HepG2 (cell line): ENCODE measurements around the gene GPR37. TPM values are rescaled to one million over a fixed set of nuclear protein-coding genes. Genes with fewer than 3 reads are reported as not detected.

Experiments used
- ATF7 ChIP-seq, 2 experiments: fragments of 450-650 bp in 1 of 2; sonication (generic) in 1 of 2; formaldehyde crosslinking in 1 of 2; IDR thresholded peaks; 2 replicates each; pipeline versions ENCODE4 v1.4.0 to v1.6.1; 2016 to 2020; ENCODE audit warnings: antibody characterized with exemption in 1 of 2, mild to moderate bottlenecking in 1 of 2, missing genetic modification reagents in 1 of 2
- FLYWCH1 ChIP-seq: sonication (generic); formaldehyde crosslinking; IDR thresholded peaks from 2 replicates; pipeline ENCODE4 v1.8.1; 2023; ENCODE audit warnings: mild to moderate bottlenecking, missing genetic modification reagents
- HOXA9 ChIP-seq: sonication (generic); formaldehyde crosslinking; IDR thresholded peaks from 2 replicates; pipeline ENCODE4 v1.8.1; 2022; ENCODE audit warnings: missing genetic modification reagents, mild to moderate bottlenecking, moderate library complexity, borderline replicate concordance
- KDM2A ChIP-seq: sonication (generic); formaldehyde crosslinking; IDR thresholded peaks from 2 replicates; pipeline ENCODE4 v1.4.0; 2020; ENCODE audit warnings: low read depth, missing genetic modification reagents, borderline replicate concordance
- RFX5 ChIP-seq: IDR thresholded peaks from 2 replicates; pipeline ENCODE4 v1.6.1; 2011; ENCODE audit warnings: low read depth, low read length, improper control_type of control experiment
- ZNF138 ChIP-seq: sonication (generic); formaldehyde crosslinking; IDR thresholded peaks from 2 replicates; pipeline ENCODE4 v1.5.0; 2020; ENCODE audit warnings: mild to moderate bottlenecking, low read depth, missing genetic modification reagents
- ZNF230 ChIP-seq: sonication (generic); formaldehyde crosslinking; IDR thresholded peaks from 2 replicates; pipeline ENCODE4 v1.4.0; 2020; ENCODE audit warnings: mild to moderate bottlenecking, missing genetic modification reagents
- ZNF788 ChIP-seq: sonication (generic); formaldehyde crosslinking; IDR thresholded peaks from 2 replicates; pipeline ENCODE4 v1.5.0; 2020; ENCODE audit warnings: mild to moderate bottlenecking, missing genetic modification reagents, borderline replicate concordance
- polyA plus RNA-seq, 8 experiments: library from polyadenylated mRNA; depleted of rRNA in 3 of 8; stranded (reverse) in 7 of 8; unstranded in 1 of 8; fragments of >200 nt; fragmentation: Illumina TruSeq in 4 of 8; extraction: Trizol in 4 of 8; gene quantifications; 2 replicates each; pipeline versions ENCODE4 v1.2.1 to v1.2.3, GENCODE V29; 2011 to 2016; ENCODE audit warnings: low read depth in 4 of 8, missing spikeins in 1 of 8, mixed read lengths in 1 of 8; ENCODE audit not compliant: insufficient read depth in 1 of 8
- total RNA-seq, 5 experiments: library from RNA; depleted of rRNA; stranded (reverse); fragments of >200 nt; fragmentation: Illumina TruSeq; extraction: Trizol; gene quantifications; 2 replicates each; pipeline ENCODE4 v1.2.3, GENCODE V29; 2016; ENCODE audit warnings: low read depth in 1 of 5
- TF ChIP-seq, protein P1 (sequence below): sonication (generic); formaldehyde crosslinking; IDR thresholded peaks from 2 replicates; pipeline ENCODE4 v1.5.0; 2020; ENCODE audit warnings: mild to moderate bottlenecking, missing genetic modification reagents, borderline replicate concordance
- TF ChIP-seq, protein P2 (sequence below), 2 experiments: sonication (generic) in 1 of 2; formaldehyde crosslinking in 1 of 2; IDR thresholded peaks; 2 replicates each; pipeline versions ENCODE4 v1.4.0 to v1.6.1; 2018 to 2020; ENCODE audit warnings: missing genetic modification reagents in 2 of 2, borderline replicate concordance in 1 of 2, low read depth in 1 of 2, mild to moderate bottlenecking in 1 of 2, missing biosample characterization in 1 of 2

GPR37 gene
- total and polyA plus RNA-seq, 2 of the 13 experiments (the other 11 are each of a cell fraction or from before 2014, with no cell fraction given): not detected

- TF ChIP-seq, protein P1, sequence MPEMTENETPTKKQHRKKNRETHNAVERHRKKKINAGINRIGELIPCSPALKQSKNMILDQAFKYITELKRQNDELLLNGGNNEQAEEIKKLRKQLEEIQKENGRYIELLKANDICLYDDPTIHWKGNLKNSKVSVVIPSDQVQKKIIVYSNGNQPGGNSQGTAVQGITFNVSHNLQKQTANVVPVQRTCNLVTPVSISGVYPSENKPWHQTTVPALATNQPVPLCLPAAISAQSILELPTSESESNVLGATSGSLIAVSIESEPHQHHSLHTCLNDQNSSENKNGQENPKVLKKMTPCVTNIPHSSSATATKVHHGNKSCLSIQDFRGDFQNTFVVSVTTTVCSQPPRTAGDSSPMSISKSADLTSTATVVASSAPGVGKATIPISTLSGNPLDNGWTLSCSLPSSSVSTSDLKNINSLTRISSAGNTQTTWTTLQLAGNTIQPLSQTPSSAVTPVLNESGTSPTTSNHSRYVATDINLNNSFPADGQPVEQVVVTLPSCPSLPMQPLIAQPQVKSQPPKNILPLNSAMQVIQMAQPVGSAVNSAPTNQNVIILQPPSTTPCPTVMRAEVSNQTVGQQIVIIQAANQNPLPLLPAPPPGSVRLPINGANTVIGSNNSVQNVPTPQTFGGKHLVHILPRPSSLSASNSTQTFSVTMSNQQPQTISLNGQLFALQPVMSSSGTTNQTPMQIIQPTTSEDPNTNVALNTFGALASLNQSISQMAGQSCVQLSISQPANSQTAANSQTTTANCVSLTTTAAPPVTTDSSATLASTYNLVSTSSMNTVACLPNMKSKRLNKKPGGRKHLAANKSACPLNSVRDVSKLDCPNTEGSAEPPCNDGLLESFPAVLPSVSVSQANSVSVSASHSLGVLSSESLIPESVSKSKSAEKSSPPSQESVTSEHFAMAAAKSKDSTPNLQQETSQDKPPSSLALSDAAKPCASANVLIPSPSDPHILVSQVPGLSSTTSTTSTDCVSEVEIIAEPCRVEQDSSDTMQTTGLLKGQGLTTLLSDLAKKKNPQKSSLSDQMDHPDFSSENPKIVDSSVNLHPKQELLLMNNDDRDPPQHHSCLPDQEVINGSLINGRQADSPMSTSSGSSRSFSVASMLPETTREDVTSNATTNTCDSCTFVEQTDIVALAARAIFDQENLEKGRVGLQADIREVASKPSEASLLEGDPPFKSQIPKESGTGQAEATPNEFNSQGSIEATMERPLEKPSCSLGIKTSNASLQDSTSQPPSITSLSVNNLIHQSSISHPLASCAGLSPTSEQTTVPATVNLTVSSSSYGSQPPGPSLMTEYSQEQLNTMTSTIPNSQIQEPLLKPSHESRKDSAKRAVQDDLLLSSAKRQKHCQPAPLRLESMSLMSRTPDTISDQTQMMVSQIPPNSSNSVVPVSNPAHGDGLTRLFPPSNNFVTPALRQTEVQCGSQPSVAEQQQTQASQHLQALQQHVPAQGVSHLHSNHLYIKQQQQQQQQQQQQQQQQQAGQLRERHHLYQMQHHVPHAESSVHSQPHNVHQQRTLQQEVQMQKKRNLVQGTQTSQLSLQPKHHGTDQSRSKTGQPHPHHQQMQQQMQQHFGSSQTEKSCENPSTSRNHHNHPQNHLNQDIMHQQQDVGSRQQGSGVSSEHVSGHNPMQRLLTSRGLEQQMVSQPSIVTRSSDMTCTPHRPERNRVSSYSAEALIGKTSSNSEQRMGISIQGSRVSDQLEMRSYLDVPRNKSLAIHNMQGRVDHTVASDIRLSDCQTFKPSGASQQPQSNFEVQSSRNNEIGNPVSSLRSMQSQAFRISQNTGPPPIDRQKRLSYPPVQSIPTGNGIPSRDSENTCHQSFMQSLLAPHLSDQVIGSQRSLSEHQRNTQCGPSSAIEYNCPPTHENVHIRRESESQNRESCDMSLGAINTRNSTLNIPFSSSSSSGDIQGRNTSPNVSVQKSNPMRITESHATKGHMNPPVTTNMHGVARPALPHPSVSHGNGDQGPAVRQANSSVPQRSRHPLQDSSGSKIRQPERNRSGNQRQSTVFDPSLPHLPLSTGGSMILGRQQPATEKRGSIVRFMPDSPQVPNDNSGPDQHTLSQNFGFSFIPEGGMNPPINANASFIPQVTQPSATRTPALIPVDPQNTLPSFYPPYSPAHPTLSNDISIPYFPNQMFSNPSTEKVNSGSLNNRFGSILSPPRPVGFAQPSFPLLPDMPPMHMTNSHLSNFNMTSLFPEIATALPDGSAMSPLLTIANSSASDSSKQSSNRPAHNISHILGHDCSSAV (CRISPR knock-in tag): no peak
- no peak for TF ChIP-seq ZNF138 (CRISPR knock-in tag)
- TF ChIP-seq ATF7 (IDR thresholded peaks at IDR 0.05): no peak
- no peak for TF ChIP-seq ATF7 (CRISPR knock-in tag; IDR thresholded peaks at IDR 0.05)
- TF ChIP-seq RFX5: no peak
- no peak for TF ChIP-seq HOXA9
- TF ChIP-seq KDM2A (CRISPR knock-in tag): no peak
- TF ChIP-seq FLYWCH1 (CRISPR knock-in tag): no peak
- no peak for TF ChIP-seq ZNF230 (CRISPR knock-in tag)
- no peak for TF ChIP-seq ZNF788 (CRISPR knock-in tag)
- TF ChIP-seq, protein P2, sequence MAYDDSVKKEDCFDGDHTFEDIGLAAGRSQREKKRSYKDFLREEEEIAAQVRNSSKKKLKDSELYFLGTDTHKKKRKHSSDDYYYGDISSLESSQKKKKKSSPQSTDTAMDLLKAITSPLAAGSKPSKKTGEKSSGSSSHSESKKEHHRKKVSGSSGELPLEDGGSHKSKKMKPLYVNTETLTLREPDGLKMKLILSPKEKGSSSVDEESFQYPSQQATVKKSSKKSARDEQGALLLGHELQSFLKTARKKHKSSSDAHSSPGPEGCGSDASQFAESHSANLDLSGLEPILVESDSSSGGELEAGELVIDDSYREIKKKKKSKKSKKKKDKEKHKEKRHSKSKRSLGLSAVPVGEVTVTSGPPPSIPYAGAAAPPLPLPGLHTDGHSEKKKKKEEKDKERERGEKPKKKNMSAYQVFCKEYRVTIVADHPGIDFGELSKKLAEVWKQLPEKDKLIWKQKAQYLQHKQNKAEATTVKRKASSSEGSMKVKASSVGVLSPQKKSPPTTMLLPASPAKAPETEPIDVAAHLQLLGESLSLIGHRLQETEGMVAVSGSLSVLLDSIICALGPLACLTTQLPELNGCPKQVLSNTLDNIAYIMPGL (CRISPR knock-in tag; IDR thresholded peaks at IDR 0.05; ENCODE audit: borderline replicate concordance in 1 of 2, low read depth in 1 of 2): no peak
Observed at GRCh38 chr7:124799448-124799847, 33.9 kb upstream of the GPR37 start (continued).
